DND-41 (cell line): ENCODE data around the gene TRIM33.

Source experiments
- ATAC-seq: fragments of 200-7000 bp; cut with Tn5 transposase; 3 replicates; pipeline ENCODE4 v1.9.1; 2021; ENCODE audit warnings: low read depth; ENCODE audit not compliant: insufficient read depth
- DNase-seq: peaks from one replicate; pipeline ENCODE4 v3.0.0-alpha.2; 2020
- H2AFZ ChIP-seq: 2 replicates; pipeline ENCODE4 v1.6.0; 2012; ENCODE audit warnings: low read depth, low read length
- H3K27ac ChIP-seq: 2 replicates; pipeline ENCODE4 v1.5.1; 2012; ENCODE audit warnings: low read length, inconsistent platforms
- H3K27me3 ChIP-seq: fragments of 200-600 bp; sonication (generic); 2 replicates; pipeline ENCODE4 v1.6.0; 2012; ENCODE audit warnings: low read length, mild to moderate bottlenecking, inconsistent platforms; ENCODE audit not compliant: insufficient read depth, poor library complexity
- H3K36me3 ChIP-seq: 2 replicates; pipeline ENCODE4 v1.5.1; 2012; ENCODE audit warnings: low read length, inconsistent platforms; ENCODE audit not compliant: insufficient read depth
- H3K4me1 ChIP-seq: 2 replicates; pipeline ENCODE4 v1.5.1; 2012; ENCODE audit warnings: mild to moderate bottlenecking, low read length; ENCODE audit not compliant: insufficient read depth
- H3K4me2 ChIP-seq: 2 replicates; pipeline ENCODE4 v1.6.0; 2012; ENCODE audit warnings: mild to moderate bottlenecking, moderate library complexity, low read length, inconsistent platforms; ENCODE audit not compliant: insufficient read depth
- H3K4me3 ChIP-seq, 2 experiments: fragments of 200-600 bp in 1 of 2; shearing (Covaris generic) in 1 of 2; 2 replicates each; pipeline ENCODE4 v1.5.1; 2012 to 2016; ENCODE audit warnings: inconsistent platforms in 2 of 2, low read length in 2 of 2, mild to moderate bottlenecking in 2 of 2, low read depth in 1 of 2, moderate library complexity in 1 of 2
- H3K79me2 ChIP-seq: 2 replicates; pipeline ENCODE4 v1.6.0; 2012; ENCODE audit warnings: low read length, inconsistent platforms; ENCODE audit not compliant: insufficient read depth
- H3K9ac ChIP-seq: 2 replicates; pipeline ENCODE4 v1.6.0; 2012; ENCODE audit warnings: low read depth, mild to moderate bottlenecking, inconsistent platforms, low read length, moderate library complexity
- H3K9me3 ChIP-seq: 2 replicates; pipeline ENCODE4 v1.5.1; 2012; ENCODE audit warnings: low read length, moderate library complexity, mild to moderate bottlenecking, inconsistent platforms; ENCODE audit not compliant: insufficient read depth, severe bottlenecking
- H4K20me1 ChIP-seq: 2 replicates; pipeline ENCODE4 v1.6.0; 2012; ENCODE audit warnings: low read length; ENCODE audit not compliant: insufficient read depth
- EZH2 ChIP-seq: IDR thresholded peaks from 3 replicates; pipeline ENCODE4 v1.6.1; 2012; ENCODE audit warnings: borderline replicate concordance, low read depth, mild to moderate bottlenecking, moderate library complexity, low read length, inconsistent platforms; ENCODE audit not compliant: severe bottlenecking
- TF ChIP-seq, protein P1 (sequence below): IDR thresholded peaks from 2 replicates; pipeline ENCODE4 v1.5.1; 2012; ENCODE audit warnings: borderline replicate concordance, low read length, moderate library complexity, mild to moderate bottlenecking; ENCODE audit not compliant: poor library complexity, severe bottlenecking; ENCODE audit errors: extremely low read depth

The TRIM33 gene

DNA sequence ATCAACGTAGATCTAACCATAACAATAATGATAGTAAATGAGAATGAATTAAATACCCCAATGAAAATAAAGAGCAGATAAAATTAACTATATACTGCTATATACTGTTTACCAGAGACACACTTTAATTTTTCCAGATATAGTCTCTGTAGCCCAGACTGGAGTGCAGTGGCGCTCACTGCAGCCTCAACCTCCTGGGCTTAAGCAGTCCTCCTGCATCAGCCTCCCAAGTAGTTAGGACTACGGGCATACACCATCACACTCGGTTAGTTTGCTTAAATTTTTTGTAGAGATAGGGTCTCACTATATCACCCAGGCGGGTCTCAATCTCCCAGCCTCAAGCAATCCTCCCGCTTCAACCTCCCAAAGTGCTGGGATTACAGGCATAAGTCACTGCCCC is 37.2 kb downstream of the TRIM33 start:
- Histone ChIP-seq H3K9ac (no peak overlapping the region), H3K4me2 (no peak overlapping the region), H3K79me2 (peaks cover 100% of the 10 kb centered on the region), H3K4me1 (peaks cover 20% of the 10 kb centered on the region), H3K36me3 (peaks cover 5% of the 10 kb centered on the region; the same call in 1 of the 2 replicates), H3K27ac (no peak overlapping the region), H4K20me1 (peaks cover 55% of the 10 kb centered on the region; the same call in 1 of the 2 replicates), H3K4me3 (no peak overlapping the region), H2AFZ (no peak overlapping the region), H3K27me3 (no peaks in the 10 kb centered on the region), H3K9me3 (no peaks in the 10 kb centered on the region)
- TF ChIP-seq EZH2, result no peak
- TF ChIP-seq, protein P1, sequence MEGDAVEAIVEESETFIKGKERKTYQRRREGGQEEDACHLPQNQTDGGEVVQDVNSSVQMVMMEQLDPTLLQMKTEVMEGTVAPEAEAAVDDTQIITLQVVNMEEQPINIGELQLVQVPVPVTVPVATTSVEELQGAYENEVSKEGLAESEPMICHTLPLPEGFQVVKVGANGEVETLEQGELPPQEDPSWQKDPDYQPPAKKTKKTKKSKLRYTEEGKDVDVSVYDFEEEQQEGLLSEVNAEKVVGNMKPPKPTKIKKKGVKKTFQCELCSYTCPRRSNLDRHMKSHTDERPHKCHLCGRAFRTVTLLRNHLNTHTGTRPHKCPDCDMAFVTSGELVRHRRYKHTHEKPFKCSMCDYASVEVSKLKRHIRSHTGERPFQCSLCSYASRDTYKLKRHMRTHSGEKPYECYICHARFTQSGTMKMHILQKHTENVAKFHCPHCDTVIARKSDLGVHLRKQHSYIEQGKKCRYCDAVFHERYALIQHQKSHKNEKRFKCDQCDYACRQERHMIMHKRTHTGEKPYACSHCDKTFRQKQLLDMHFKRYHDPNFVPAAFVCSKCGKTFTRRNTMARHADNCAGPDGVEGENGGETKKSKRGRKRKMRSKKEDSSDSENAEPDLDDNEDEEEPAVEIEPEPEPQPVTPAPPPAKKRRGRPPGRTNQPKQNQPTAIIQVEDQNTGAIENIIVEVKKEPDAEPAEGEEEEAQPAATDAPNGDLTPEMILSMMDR, result no peak
- DNase-seq (no peak), ATAC-seq (no peak)

GRCh38 chr1:114472408-114472807 is 38.6 kb downstream of the TRIM33 start:
- ATAC-seq (no peak), DNase-seq (no peak)
- Histone ChIP-seq H2AFZ (no peak overlapping the region), H3K9me3 (no peaks in the 10 kb centered on the region), H3K27me3 (no peaks in the 10 kb centered on the region), H3K9ac (no peak overlapping the region), H3K79me2 (peaks cover 100% of the 10 kb centered on the region), H4K20me1 (peaks cover 51% of the 10 kb centered on the region; the same call in 1 of the 2 replicates), H3K4me3 (no peak overlapping the region), H3K36me3 (peaks cover 5% of the 10 kb centered on the region; the same call in 1 of the 2 replicates), H3K4me1 (peaks cover 34% of the 10 kb centered on the region), H3K4me2 (no peak overlapping the region), H3K27ac (no peak overlapping the region)
- no peak for TF ChIP-seq EZH2
- TF ChIP-seq, protein P1, result no peak

DNA sequence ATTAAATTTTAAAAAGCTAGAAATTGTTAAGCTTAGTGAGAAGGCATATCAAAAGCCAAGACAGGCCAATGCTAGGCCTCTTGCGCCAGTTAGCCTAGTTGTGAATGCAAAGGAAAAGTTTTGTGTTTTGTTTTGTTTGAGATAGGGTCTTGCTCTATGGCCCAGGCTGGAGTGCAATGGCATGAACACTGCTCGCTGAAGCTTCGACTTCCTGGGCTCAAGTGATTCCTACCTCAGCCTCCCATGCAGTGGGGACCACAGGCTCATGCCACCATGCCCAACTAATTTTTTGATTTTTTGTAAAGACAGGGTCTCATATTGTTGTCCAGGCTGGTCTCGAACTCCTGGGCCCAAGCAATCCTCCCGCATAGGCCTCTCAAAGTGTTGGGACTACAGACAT is 40.3 kb downstream of the TRIM33 start:
- Histone ChIP-seq H3K9me3 (no peaks in the 10 kb centered on the region), H3K9ac (no peak overlapping the region), H2AFZ (no peak overlapping the region), H4K20me1 (peaks cover 55% of the 10 kb centered on the region; the same call in 1 of the 2 replicates), H3K4me2 (no peak overlapping the region), H3K4me1 (peaks cover 40% of the 10 kb centered on the region), H3K27me3 (no peaks in the 10 kb centered on the region), H3K79me2 (peaks cover 100% of the 10 kb centered on the region), H3K36me3 (peaks cover 5% of the 10 kb centered on the region; the same call in 1 of the 2 replicates), H3K27ac (no peak overlapping the region), H3K4me3 (no peak overlapping the region)
- DNase-seq, result no peak
- TF ChIP-seq, protein P1, result no peak
- TF ChIP-seq EZH2, result no peak
- no peak for ATAC-seq
